Caco-2 (cell line): ENCODE results near the gene NPR1. TPM values are rescaled to one million over a fixed set of nuclear protein-coding genes. Genes with fewer than 3 reads are reported as not detected.

Experiments used
- Bru-seq: library from RNA; stranded (reverse); fragments of 400-500 nt; gene quantifications from one replicate; lab custom pipeline; 2021; lab: Mats Ljungman, UMichigan
- BruChase-seq, 2 experiments: library from RNA; stranded (reverse); fragments of 400-500 nt; gene quantifications; one replicate each; lab custom pipeline; 2021; lab: Mats Ljungman, UMichigan
- BruUV-seq: library from RNA; stranded (reverse); fragments of 400-500 nt; replicated peaks from 2 replicates; lab custom pipeline; 2021; lab: Mats Ljungman, UMichigan
- CTCF ChIA-PET: fragments of 300-600 bp; sonication (Branson Sonifier 250); formaldehyde crosslinking; loops from one replicate; lab custom pipeline; 2022; ENCODE audit warnings: antibody characterized with exemption; lab: Charles Lee
- POLR2A ChIA-PET: fragments of 300-600 bp; sonication (Branson Sonifier 250); formaldehyde crosslinking; loops from one replicate; lab custom pipeline; 2022; ENCODE audit warnings: antibody characterized with exemption; lab: Charles Lee
- DNase-seq, 2 experiments: peaks; one replicate each; pipeline versions ENCODE4 v3.0.0 to v3.0.0-alpha.2; 2020 to 2022
- H3K27me3 ChIP-seq: replicated peaks from 2 replicates; pipeline ENCODE4 v1.6.0; 2011; ENCODE audit warnings: low read length; ENCODE audit not compliant: control insufficient read depth, insufficient read depth
- H3K36me3 ChIP-seq: 2 replicates; pipeline ENCODE4 v1.5.1; 2011; ENCODE audit warnings: low read length; ENCODE audit not compliant: control insufficient read depth, insufficient read depth
- H3K4me1 ChIP-seq: fragments of 250-450 bp; sonication (Bioruptor Pico); 2 replicates; pipeline ENCODE4 v1.5.1; 2020; ENCODE audit warnings: mild to moderate bottlenecking
- H3K4me3 ChIP-seq: 2 replicates; pipeline ENCODE4 v1.5.1; 2011; ENCODE audit warnings: low read depth, mild to moderate bottlenecking, control low read depth, low read length
- H3K9me3 ChIP-seq: fragments of 250-450 bp; sonication (Bioruptor Pico); 2 replicates; pipeline ENCODE4 v1.5.1; 2020; ENCODE audit warnings: mild to moderate bottlenecking, moderate library complexity
- H3K27ac Mint-ChIP-seq: one replicate; pipeline ENCODE4 v1.8.0; 2022; ENCODE audit warnings: mixed read lengths; ENCODE audit not compliant: unreplicated experiment
- H3K27me3 Mint-ChIP-seq: one replicate; pipeline ENCODE4 v1.8.0; 2022; ENCODE audit warnings: mixed read lengths; ENCODE audit not compliant: insufficient read depth, unreplicated experiment
- H3K36me3 Mint-ChIP-seq: one replicate; pipeline ENCODE4 v1.8.0; 2022; ENCODE audit warnings: mild to moderate bottlenecking, mixed read lengths; ENCODE audit not compliant: insufficient read depth, unreplicated experiment
- H3K4me1 Mint-ChIP-seq: one replicate; pipeline ENCODE4 v1.8.0; 2022; ENCODE audit warnings: low read depth, mixed read lengths; ENCODE audit not compliant: unreplicated experiment
- H3K4me3 Mint-ChIP-seq: one replicate; pipeline ENCODE4 v1.8.0; 2022; ENCODE audit warnings: mild to moderate bottlenecking, moderate library complexity, mixed read lengths; ENCODE audit not compliant: unreplicated experiment
- H3K9me3 Mint-ChIP-seq: one replicate; pipeline ENCODE4 v1.8.0; 2022; ENCODE audit warnings: mixed read lengths; ENCODE audit not compliant: unreplicated experiment
- intact Hi-C: fragments of 100-400 bp; cut with micrococcal nuclease; formaldehyde crosslinking; loops from one replicate; pipeline ENCODE4 v1.10.0; 2022; ENCODE audit not compliant: unreplicated experiment
- long read RNA-seq: library from polyadenylated mRNA; stranded (forward); transcript quantifications from one replicate; pipeline ENCODE4 v2.0.0, GENCODE V29; 2022
- total RNA-seq: library from RNA; stranded (reverse); gene quantifications from 2 replicates; pipeline ENCODE4 v1.2.3, GENCODE V29; 2022
- TF ChIP-seq, protein P1 (sequence below), 2 experiments: fragments of 200-600 bp in 1 of 2; IDR thresholded peaks; 1 replicate in 1 of 2; 2 replicates in 1 of 2; pipeline versions ENCODE4 v1.5.1 to v1.8.0; 2011 to 2022; ENCODE audit warnings: antibody characterized with exemption in 1 of 2, control low read depth in 1 of 2, inconsistent platforms in 1 of 2, low read depth in 1 of 2, low read length in 1 of 2, mild to moderate bottlenecking in 1 of 2, moderate library complexity in 1 of 2; ENCODE audit not compliant: insufficient read depth in 1 of 2, severe bottlenecking in 1 of 2, unreplicated experiment in 1 of 2

The NPR1 gene
- total RNA-seq (1.4 and 2.0 TPM in 2 replicates), Bru-seq, nascent RNA (percentile 29 among the genes with signal in this experiment), BruChase-seq, experiment 1, labeled RNA remaining after a 2-hour chase (percentile 22 among the genes with signal in this experiment), BruChase-seq, experiment 2, labeled RNA remaining after a 6-hour chase (percentile 22 among the genes with signal in this experiment)
- long read RNA-seq, full-length matches to known transcripts: 1 of 3 reads
- long read RNA-seq, partial matches to known transcripts: 0 of 3 reads
- long read RNA-seq, other reads (novel, unspliced or antisense): 2 of 3 reads

DNA sequence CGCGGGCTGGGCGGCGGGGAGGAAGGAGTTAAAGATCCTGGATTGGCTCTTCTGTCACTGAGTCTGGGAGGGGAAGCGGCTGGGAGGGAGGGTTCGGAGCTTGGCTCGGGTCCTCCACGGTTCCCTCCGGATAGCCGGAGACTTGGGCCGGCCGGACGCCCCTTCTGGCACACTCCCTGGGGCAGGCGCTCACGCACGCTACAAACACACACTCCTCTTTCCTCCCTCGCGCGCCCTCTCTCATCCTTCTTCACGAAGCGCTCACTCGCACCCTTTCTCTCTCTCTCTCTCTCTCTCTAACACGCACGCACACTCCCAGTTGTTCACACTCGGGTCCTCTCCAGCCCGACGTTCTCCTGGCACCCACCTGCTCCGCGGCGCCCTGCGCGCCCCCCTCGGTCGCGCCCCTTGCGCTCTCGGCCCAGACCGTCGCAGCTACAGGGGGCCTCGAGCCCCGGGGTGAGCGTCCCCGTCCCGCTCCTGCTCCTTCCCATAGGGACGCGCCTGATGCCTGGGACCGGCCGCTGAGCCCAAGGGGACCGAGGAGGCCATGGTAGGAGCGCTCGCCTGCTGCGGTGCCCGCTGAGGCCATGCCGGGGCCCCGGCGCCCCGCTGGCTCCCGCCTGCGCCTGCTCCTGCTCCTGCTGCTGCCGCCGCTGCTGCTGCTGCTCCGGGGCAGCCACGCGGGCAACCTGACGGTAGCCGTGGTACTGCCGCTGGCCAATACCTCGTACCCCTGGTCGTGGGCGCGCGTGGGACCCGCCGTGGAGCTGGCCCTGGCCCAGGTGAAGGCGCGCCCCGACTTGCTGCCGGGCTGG is at the start of gene NPR1:
Gene NPR1 (plus strand): TSS at position 170 of the 818 bp plus-strand sequence. CDS start 421 bp downstream, at position 591.
- H3K27ac Mint-ChIP-seq: peak within 1 kb of the TSS; percentile 87
- BruUV-seq: no TSS peak
- ChIA-PET POLR2A (interaction anchor here (0.6 kb wide), 1 partner anchor 150 kb away, joined by 3 read pairs; no protein-coding TSS in a partner anchor), CTCF (interaction anchor here (0.6 to 1.4 kb wide), 6 partner anchors 49 to 316 kb away, joined by 3 to 6 read pairs (median 4); partner anchors contain the start of genes INTS3, S100A13 and SLC27A3)
- Histone ChIP-seq H3K36me3 (no peaks in the 10 kb centered on the region), H3K4me3 (peak within 1 kb of the TSS; percentile 73), H3K9me3 (no peaks in the 10 kb centered on the region), H3K27me3 (no peaks in the 10 kb centered on the region), H3K4me1 (peaks cover 16% of the 10 kb centered on the region)
- intact Hi-C loops: loop anchor here (2.0 to 5.0 kb wide), 2 partner anchors 244 to 308 kb away; partner anchors contain the start of genes GATAD2B and RAB13
- DNase-seq: peak in 1 of 2 experiments; percentile 45
- H3K4me3 Mint-ChIP-seq: peak within 1 kb of the TSS; percentile 97
- H3K9me3 Mint-ChIP-seq: no peaks in the 10 kb centered on the region
- H3K27me3 Mint-ChIP-seq: peaks cover 9% of the 10 kb centered on the region
- TF ChIP-seq, protein P1, sequence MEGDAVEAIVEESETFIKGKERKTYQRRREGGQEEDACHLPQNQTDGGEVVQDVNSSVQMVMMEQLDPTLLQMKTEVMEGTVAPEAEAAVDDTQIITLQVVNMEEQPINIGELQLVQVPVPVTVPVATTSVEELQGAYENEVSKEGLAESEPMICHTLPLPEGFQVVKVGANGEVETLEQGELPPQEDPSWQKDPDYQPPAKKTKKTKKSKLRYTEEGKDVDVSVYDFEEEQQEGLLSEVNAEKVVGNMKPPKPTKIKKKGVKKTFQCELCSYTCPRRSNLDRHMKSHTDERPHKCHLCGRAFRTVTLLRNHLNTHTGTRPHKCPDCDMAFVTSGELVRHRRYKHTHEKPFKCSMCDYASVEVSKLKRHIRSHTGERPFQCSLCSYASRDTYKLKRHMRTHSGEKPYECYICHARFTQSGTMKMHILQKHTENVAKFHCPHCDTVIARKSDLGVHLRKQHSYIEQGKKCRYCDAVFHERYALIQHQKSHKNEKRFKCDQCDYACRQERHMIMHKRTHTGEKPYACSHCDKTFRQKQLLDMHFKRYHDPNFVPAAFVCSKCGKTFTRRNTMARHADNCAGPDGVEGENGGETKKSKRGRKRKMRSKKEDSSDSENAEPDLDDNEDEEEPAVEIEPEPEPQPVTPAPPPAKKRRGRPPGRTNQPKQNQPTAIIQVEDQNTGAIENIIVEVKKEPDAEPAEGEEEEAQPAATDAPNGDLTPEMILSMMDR (IDR thresholded peaks at IDR 0.05; ENCODE audit: insufficient read depth in 1 of 2, low read depth in 1 of 2, low read length in 1 of 2, severe bottlenecking in 1 of 2, unreplicated experiment in 1 of 2): no peak
- H3K36me3 Mint-ChIP-seq: peaks cover 19% of the 10 kb centered on the region
- peaks cover 32% of the 10 kb centered on the region for H3K4me1 Mint-ChIP-seq

DNA sequence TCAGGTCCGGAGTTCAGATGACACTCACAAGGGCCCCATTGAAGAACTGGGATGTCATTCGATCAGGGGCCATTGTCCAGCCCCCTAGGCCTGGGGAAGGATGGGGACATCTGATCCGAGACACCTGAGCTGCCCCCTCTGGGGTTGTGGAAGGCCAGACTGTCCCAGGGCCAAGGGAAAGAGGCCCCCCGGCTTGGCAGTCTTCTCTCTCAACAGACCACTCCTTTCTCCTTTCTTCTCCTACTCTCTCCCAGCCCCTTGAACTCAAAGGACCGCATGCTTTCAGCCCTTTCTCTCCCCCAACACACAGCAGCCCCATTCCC is 49.2 kb upstream of the NPR1 start:
- BruUV-seq: no TSS peak
- Mint-ChIP-seq H3K4me3 (peak overlapping the region; percentile 11), H3K4me1 (peaks cover 27% of the 10 kb centered on the region), H3K36me3 (peaks cover 44% of the 10 kb centered on the region), H3K9me3 (peaks cover 5% of the 10 kb centered on the region), H3K27me3 (no peaks in the 10 kb centered on the region), H3K27ac (peak overlapping the region; percentile 20)
- ChIA-PET CTCF (no interaction called here), POLR2A (interaction anchor here (1.1 to 1.3 kb wide), 2 partner anchors 14 to 17 kb away, joined by 3 to 4 read pairs; partner anchors contain the start of gene S100A16)
- H3K4me1 ChIP-seq: peaks cover 47% of the 10 kb centered on the region
- TF ChIP-seq, protein P1 (IDR thresholded peaks at IDR 0.05; ENCODE audit: insufficient read depth in 1 of 2, low read depth in 1 of 2, low read length in 1 of 2, severe bottlenecking in 1 of 2, unreplicated experiment in 1 of 2): no peak
- no peaks in the 10 kb centered on the region for H3K9me3 ChIP-seq
- no peak overlapping the region for H3K4me3 ChIP-seq
- H3K27me3 ChIP-seq: no peaks in the 10 kb centered on the region
- intact Hi-C loops: no loop called here
- no peak for DNase-seq
- H3K36me3 ChIP-seq: no peaks in the 10 kb centered on the region

DNA sequence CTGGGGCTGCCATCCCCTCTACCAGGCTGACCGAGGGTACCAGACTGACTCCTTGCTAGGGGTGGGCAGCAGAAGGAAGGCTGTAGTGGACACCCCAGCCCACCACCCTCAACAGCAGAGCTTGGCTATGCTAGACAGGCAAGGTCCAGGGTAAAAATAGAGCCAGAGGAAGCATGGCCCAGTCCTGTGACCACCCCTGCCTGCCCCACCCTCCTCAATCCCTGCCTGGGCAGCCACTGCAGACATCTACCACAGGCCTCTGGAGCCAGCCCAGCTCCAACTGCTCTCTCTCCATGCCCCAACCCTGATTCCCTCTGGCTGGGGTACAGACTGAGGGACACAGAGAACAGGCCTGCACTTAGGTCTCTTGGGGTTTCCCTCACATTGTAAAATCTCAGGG is 48.5 kb upstream of the NPR1 start:
- Histone ChIP-seq H3K27me3 (no peaks in the 10 kb centered on the region), H3K4me1 (peaks cover 47% of the 10 kb centered on the region), H3K4me3 (no peak overlapping the region), H3K9me3 (no peaks in the 10 kb centered on the region), H3K36me3 (no peaks in the 10 kb centered on the region; the same call in 1 of the 2 replicates)
- Mint-ChIP-seq H3K9me3 (peaks cover 5% of the 10 kb centered on the region), H3K27me3 (no peaks in the 10 kb centered on the region), H3K4me1 (peaks cover 25% of the 10 kb centered on the region), H3K27ac (peak overlapping the region; percentile 20), H3K4me3 (no peak overlapping the region), H3K36me3 (peaks cover 44% of the 10 kb centered on the region)
- ChIA-PET CTCF (interaction anchor here (1.0 kb wide), 1 partner anchor 12 kb away, joined by 4 read pairs; no protein-coding TSS in a partner anchor), POLR2A (interaction anchor here (0.5 to 1.1 kb wide), 2 partner anchors 17 to 51 kb away, joined by 3 read pairs; partner anchors contain the start of gene S100A16)
- BruUV-seq: no TSS peak
- TF ChIP-seq, protein P1 (IDR thresholded peaks at IDR 0.05; ENCODE audit: insufficient read depth in 1 of 2, low read depth in 1 of 2, low read length in 1 of 2, severe bottlenecking in 1 of 2, unreplicated experiment in 1 of 2): no peak
- intact Hi-C loops: loop anchor here (5.0 kb wide), 1 partner anchor 112 kb away; no protein-coding TSS in a partner anchor
- no peak for DNase-seq
